RWPE2 (cell line): Measurements from ENCODE around the gene NPR2.

ENCODE experiments used
- ATAC-seq: fragments of 200-7000 bp; cut with Tn5 transposase; 3 replicates; pipeline ENCODE4 v1.9.1; 2021; ENCODE audit warnings: low read depth
- DNase-seq: peaks from one replicate; pipeline ENCODE4 v3.0.0-alpha.2; 2020; ENCODE audit warnings: low spot score
- H3K27ac ChIP-seq: fragments of 450-650 bp; 2 replicates; pipeline ENCODE4 v1.5.1; 2017; ENCODE audit warnings: mild to moderate bottlenecking; ENCODE audit not compliant: poor library complexity, severe bottlenecking
- H3K27me3 ChIP-seq: fragments of 250-450 bp; sonication (Bioruptor Pico); 2 replicates; pipeline ENCODE4 v1.5.1; 2021; ENCODE audit warnings: mild to moderate bottlenecking, moderate library complexity; ENCODE audit not compliant: insufficient read depth, poor library complexity, severe bottlenecking
- H3K36me3 ChIP-seq: fragments of 250-450 bp; sonication (Bioruptor Pico); 2 replicates; pipeline ENCODE4 v1.5.1; 2020; ENCODE audit warnings: low read depth, mild to moderate bottlenecking, moderate library complexity
- H3K4me1 ChIP-seq: fragments of 250-450 bp; sonication (Bioruptor Pico); 2 replicates; pipeline ENCODE4 v1.5.1; 2021; ENCODE audit warnings: mild to moderate bottlenecking, moderate library complexity; ENCODE audit not compliant: insufficient read depth, poor library complexity, severe bottlenecking
- H3K4me3 ChIP-seq: fragments of 250-450 bp; sonication (Bioruptor Pico); 2 replicates; pipeline ENCODE4 v1.5.1; 2021; ENCODE audit warnings: mild to moderate bottlenecking, moderate library complexity; ENCODE audit not compliant: severe bottlenecking
- H3K9me3 ChIP-seq: fragments of 250-450 bp; sonication (Bioruptor Pico); 2 replicates; pipeline ENCODE4 v1.5.1; 2021; ENCODE audit warnings: mild to moderate bottlenecking, moderate library complexity; ENCODE audit not compliant: severe bottlenecking
- CTCF ChIP-seq: fragments of 450-650 bp; IDR thresholded peaks from one replicate; pipeline ENCODE4 v1.5.1; 2017; ENCODE audit warnings: mild to moderate bottlenecking, moderate library complexity; ENCODE audit not compliant: poor library complexity, severe bottlenecking

NPR2 gene

GRCh38 chr9:35839926-35840325 lies 48.5 kb downstream of the NPR2 start:
- H3K27me3 ChIP-seq = no peaks in the 10 kb centered on the region
- ATAC-seq = no peak
- no peaks in the 10 kb centered on the region for H3K9me3 ChIP-seq
- no peak overlapping the region for H3K4me3 ChIP-seq
- no peaks in the 10 kb centered on the region for H3K36me3 ChIP-seq
- no peak overlapping the region for H3K27ac ChIP-seq
- DNase-seq = no peak
- no peak for TF ChIP-seq CTCF
- H3K4me1 ChIP-seq = peaks cover 6% of the 10 kb centered on the region

DNA sequence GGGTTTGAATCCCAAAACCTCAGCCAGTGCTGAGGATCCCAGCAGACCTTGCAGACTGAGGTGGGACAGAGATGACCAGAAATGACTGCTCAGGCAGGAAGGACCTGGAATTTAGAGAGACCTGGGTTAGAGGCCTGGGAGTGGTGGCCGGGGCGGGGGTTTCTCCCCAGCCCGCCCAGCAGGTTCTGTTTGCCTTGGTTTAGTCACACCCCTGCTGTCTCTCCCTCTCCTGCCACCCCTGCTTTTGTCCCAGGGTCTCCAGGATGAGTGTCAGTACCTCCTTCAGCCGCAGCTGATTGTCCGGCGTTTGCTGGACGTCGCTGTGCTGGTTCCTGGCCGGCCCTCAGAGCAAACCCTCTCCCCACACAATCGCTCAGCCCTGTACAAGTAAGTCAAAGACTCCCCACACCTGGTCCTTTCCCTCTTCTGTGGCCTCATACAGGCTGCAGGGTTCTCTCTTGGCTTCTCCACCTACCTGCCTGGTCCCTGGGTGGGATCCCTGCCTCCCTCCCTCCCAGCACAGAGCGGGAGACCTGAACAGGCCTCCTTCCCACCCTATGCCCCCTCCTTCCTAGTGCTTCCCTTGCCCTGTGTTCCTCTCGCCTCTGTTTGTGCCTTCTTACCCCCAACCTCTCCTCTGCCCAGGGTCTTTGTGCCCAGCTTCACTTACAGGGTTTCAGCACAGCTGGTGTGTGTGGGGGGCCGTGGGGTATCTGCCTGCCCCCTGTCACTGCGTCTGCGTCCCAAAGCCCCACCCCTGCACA lies 49.7 kb downstream of the NPR2 start:
- Histone ChIP-seq H3K36me3 (no peaks in the 10 kb centered on the region), H3K9me3 (no peaks in the 10 kb centered on the region), H3K4me1 (peaks cover 8% of the 10 kb centered on the region), H3K27ac (no peak overlapping the region), H3K27me3 (no peaks in the 10 kb centered on the region), H3K4me3 (no peak overlapping the region)
- DNase-seq = no peak
- ATAC-seq = no peak
- no peak for TF ChIP-seq CTCF

DNA sequence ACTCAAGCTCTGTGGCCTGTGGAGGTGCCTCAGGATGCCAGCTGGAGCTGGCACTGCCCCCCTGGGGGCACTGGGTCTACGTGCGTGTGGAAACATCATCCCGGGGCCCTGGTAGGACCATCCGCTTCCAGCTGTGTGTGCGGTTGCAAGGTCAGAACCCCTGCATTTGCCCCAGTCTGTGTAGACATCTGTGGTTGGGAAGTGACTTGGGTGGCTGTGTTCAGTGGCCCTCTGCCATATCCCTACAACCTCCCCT lies 50.2 kb downstream of the NPR2 start:
- Histone ChIP-seq H3K4me3 (no peak overlapping the region), H3K9me3 (no peaks in the 10 kb centered on the region), H3K36me3 (no peaks in the 10 kb centered on the region), H3K27me3 (no peaks in the 10 kb centered on the region), H3K27ac (no peak overlapping the region), H3K4me1 (peaks cover 8% of the 10 kb centered on the region)
- ATAC-seq (no peak), DNase-seq (no peak)
- TF ChIP-seq CTCF = no peak

DNA sequence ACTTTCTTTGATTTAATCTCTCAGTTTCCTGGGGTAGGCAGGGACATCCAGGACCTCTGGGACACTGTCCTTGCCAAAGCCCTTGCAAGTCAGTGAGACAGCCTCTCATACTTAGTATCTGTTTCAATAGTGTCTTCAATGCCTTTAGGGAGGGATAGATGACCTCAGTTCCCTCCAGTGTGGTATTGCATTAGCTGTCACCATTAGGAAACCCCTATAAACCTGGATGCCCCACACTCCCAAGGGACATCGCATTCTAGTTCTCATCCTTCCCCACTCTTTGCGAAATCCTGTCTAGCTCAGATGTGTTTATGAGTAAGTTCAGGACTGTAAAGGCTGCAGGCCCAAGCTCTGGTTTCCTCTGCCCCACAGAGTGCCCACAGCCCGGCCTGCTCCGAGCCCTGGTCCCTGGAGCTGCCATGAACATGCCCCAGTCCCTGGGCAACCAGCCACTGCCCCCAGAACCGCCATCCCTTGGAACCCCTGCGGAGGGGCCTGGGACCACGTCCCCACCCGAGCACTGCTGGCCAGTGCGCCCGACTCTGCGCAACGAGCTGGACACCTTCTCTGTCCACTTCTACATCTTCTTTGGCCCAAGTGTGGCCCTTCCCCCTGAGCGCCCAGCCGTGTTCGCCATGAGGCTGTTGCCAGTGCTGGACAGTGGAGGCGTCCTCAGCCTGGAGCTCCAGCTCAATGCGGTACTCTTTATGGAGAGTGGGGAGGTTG lies 50.8 kb downstream of the NPR2 start:
- TF ChIP-seq CTCF = no peak
- Histone ChIP-seq H3K27ac (no peak overlapping the region), H3K4me3 (no peak overlapping the region), H3K9me3 (no peaks in the 10 kb centered on the region), H3K36me3 (no peaks in the 10 kb centered on the region), H3K27me3 (no peaks in the 10 kb centered on the region), H3K4me1 (peaks cover 8% of the 10 kb centered on the region)
- DNase-seq (no peak), ATAC-seq (no peak)

- Histone ChIP-seq H3K9me3 (no peaks in the 10 kb centered on the region), H3K27me3 (no peaks in the 10 kb centered on the region), H3K27ac (no peak overlapping the region), H3K4me1 (peaks cover 8% of the 10 kb centered on the region), H3K4me3 (no peak overlapping the region), H3K36me3 (no peaks in the 10 kb centered on the region)
- no peak for ATAC-seq
- DNase-seq = no peak
- TF ChIP-seq CTCF = no peak
These were observed 51.4 kb downstream of the NPR2 start for GRCh38 chr9:35842795-35843194.
